HG03135 (cell line): ENCODE data around the gene FGF12.

ENCODE experiments used
- ATAC-seq: cut with Tn5 transposase; IDR thresholded peaks from one replicate; pipeline ENCODE4 v1.9.1; 2021; ENCODE audit warnings: mild to moderate bottlenecking, moderate library complexity; ENCODE audit not compliant: unreplicated experiment

FGF12 gene

DNA sequence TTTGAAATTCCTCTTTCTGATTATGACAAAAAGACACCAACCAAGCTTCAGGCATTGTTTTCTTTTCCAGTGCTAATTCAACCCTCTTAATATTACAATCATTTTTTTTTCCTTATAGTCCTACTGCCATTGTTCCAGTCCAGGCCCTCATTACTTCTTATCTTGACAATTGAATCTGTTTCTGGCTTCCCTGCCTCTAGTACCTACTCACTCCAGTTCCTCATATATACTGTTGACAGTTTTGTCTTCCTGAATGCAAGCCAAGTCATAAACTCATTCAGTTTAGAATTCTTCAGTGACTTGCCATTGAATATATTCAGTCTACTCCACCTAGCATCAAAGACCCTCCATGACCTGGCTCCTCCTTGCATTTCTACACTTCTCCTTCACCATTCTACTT, 507.4 kb downstream of the FGF12 start:
- ATAC-seq, result no peak

DNA sequence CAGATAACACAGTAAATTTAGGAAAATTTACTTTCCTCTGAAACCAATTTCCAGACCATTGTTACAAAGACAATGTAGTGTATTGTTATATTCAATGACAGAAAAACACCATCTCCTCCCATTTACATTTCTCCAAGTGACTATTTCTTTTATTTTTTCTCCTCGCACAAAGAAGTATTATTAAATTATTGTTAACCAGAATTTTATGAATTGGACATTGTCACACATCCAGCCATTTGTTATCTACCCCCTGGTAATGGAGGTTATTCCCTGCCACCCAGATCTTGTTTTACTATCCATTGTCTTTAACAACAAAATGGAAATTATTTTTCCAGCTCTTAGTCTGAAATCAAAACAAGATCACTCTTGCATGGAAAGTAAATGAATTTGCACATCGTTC, 511.3 kb downstream of the FGF12 start:
- no peak for ATAC-seq

DNA sequence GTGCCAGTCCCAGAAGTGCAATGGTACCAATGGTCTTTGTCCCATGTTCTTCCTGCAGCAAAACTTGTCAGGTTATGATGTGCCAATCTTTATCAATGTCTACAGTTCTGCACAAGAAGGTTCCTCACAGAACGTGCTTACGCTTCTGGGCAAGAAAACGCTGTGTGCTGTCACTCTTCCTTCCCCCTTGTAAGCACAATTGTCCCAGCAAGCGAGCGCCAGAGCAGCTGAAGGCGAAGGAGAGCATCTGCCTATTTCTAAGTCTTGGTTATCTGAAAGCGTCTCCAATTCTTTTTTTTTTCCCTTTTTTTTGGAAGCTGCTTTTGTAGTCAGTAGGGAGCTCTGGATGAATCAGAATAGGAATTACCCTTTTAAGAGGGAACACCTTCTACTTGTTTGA, 514.4 kb downstream of the FGF12 start:
- ATAC-seq, result no peak

DNA sequence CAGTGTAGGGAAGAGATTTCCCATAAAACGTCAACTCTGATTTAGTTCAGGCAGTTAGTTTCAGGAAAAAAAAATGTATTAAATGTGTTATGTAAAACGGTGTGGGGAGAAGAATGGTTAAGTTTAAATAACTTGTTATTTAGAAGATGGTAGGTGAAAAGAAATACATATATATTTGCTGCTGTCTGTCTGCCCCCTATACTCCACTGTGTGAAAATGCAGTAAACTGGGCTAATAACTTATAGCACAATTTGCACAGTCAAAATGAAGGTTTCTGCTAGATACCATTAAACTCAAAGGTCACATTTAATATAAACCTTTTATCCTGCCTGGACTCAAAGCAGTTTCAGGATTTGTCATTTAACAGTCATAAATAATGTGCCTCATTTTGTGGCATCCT, 515.0 kb downstream of the FGF12 start:
- no peak for ATAC-seq

DNA sequence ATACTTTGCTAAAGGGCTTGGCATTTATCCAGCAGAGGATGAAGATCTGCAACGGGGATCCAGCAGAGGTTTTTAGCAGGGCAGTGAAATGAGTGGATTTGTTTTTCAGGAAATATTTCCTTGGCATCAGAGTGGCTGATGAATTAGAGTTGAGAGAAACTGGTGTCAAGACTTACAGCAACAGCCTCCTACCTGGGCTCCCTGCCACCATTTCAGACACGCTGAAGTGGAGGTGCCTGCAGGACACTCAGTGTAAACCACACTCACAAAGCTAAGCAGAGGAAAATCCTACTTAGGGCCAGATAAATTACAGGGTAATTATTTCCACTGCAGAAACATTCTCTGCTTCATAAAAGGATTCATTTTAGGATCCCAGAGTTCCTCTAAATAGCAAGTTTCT, 519.7 kb downstream of the FGF12 start:
- no peak for ATAC-seq

DNA sequence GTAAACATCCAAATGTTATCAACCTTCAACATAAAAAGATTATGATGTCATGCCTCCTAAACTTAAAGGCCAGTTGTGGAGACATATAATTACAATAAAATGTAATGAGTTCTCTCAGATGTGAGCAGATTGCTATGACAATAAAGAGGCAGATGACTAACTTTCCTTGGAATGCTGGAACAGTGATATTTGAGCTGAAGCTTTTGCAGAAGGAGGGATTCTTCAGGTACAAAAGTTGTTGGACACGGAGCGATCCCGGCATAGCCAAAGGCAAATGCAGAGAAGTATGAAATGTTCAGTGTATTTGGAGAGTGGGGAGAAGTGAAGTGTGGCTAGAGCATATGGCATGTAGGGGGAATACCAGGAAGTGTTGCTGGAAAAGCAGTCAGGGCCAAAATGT, 520.1 kb downstream of the FGF12 start:
- no peak for ATAC-seq

DNA sequence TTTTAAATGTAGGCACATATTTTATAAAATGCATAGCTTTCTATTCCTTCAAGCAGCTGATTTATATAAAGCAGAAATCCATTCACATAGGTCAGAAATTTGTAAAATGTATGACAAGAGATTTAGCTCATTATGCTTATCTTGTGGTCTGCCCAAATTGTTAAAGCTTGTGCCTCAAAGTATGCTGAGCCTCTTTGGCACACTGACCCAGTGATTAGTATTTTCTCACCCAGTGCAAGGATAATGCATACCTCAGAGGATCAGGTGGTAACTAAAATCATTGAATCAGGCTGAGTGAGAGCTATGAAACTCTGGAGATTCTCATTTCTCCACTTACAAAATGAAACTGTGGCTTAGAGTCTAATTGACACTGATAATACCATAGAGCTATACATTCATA, 533.3 kb downstream of the FGF12 start:
- no peak for ATAC-seq

DNA sequence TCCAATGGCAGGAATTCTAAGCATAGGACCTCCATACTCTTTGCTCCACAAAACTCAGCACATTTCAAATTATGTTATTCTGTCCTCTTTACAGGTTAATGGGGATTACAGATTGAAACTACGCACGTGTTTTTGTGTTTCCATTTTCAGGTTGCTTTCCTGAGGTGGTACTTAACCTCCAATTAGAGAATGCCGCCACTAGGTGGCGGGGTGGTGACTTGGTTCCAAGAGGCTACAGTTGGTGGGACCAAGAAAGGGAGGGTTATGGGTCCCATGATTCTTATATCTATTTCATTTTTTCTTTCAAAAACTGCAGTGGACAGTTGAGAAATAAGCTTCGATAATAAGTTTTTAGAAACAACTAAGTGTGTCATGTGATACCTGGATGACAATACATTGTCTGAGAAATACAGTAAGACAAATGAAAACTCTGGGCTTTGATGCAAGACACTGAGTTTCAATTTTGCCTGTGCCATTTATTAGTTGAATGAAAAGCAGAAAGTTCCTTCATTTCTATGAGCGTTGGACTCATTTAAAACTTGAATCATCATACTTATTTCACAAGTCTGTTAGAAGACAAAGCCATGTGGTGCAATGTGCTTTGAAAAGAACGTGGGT, 539.0 kb downstream of the FGF12 start:
- peak; percentile 95 for ATAC-seq

DNA sequence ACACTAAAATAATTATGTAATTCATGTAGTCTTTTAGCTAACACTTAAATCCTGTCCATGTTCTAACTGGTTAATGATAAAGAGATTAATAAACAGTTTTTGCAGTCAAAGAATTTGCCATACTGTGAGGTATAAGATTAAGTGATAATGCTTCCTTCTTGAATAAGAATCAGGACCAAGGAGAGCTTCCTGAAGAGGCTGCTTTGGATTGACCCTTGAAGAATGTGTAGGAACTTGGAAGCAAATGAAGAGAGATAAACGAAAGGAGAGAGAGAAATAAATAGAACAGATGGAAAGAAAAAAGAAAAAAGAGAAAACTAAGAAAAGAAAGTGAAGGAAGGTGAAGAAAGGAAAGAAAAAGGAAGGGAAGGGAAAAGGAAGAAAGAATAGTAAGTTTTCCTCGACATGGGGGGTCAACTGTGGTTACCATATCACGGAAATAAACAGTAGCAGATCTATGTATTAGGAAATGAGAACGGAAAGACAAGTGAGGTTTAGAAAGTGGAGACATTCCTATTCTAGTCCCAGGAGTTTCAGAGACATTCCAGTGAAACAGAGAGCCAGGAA, 539.8 kb downstream of the FGF12 start:
- no peak for ATAC-seq

DNA sequence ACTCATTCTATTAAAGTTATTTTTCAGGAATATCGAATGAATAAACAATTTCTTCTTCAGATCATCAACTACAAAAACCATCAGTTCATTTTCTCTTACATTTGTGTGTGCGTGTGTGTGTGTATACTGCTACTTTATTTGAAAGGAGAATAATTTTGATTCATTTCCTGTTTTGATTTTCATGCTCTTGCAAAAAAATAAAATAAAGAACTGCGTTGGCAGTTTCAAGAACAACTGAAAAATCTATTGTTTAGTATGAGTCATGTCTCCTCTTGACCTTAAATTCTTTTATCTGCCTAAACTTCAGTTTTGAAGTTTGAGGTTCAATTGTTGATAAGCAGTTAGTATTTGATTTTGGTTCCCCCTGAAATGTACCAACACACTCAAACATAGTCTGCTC, 540.8 kb downstream of the FGF12 start:
- ATAC-seq, result no peak

DNA sequence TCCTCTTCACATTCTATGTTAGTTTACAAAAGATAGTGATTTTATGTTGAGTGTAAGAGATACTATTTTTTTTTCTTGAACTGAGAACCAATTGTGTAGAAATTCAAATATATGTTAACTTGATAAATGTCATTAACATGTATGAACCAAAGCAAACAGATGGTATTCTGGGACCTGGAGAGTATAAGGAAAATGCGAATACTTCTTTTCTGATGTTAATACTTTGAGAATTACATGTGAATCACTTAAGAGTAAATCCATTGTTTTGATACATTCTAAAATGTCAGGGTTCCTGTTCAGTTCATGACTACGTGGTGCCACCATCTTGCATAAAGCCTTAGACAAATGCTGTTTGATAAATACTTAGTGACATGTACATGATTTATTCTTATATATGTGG, 541.3 kb downstream of the FGF12 start:
- no peak for ATAC-seq

DNA sequence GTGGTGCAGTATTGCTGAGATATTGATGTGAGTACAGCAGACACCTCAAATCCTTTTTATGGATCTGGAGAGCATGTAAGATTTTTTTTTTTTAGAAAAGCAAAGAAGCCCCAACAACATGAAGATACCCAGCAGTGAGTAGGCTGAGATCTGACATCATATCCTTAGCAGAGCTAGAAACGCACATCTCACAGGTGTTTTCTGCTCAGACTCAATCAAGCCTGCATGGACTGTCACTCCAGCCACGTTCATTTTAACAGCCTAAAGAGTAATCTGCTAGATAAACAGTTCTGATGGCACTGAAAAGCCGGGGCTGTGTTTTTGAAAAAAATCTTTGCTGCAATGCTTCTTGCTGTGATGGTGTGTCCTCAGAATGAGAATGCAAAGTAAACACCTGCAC, 544.2 kb downstream of the FGF12 start:
- ATAC-seq, result no peak

DNA sequence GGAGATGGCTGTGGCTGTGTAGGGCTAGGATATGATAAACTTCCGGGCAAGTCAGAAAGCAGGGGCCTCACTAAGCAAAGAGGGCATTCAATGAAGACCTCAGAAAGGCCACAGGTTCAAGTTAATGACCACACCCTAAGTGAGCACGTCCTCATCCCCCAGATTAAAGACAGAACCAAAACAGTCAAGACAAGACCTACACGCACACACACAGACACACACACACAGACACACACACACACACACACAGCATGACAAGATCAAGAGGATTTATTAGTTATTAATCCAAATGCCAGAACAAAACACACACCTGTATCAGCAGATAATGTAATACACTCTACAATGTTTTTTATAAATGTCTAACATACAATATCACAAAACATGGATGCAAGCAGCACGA, 546.2 kb downstream of the FGF12 start:
- ATAC-seq, result no peak

DNA sequence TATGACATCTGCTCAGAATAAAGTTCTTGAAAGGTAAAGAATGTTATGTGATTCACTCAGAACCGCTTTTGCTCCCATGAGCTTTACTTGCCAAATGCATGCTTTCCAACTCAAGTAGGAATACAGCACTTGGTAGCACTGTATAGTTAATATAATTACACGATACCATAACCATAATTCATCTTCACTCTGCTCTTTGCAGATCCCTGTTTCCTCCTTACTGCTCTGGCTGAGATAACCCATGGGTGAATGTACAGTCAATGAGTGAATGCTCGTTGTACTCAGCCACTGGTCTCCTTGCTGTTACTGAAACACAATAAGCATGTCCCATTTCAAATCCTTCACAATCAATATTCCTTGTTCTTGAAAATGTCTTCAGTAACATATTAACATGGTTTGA, 550.0 kb downstream of the FGF12 start:
- ATAC-seq, result no peak

DNA sequence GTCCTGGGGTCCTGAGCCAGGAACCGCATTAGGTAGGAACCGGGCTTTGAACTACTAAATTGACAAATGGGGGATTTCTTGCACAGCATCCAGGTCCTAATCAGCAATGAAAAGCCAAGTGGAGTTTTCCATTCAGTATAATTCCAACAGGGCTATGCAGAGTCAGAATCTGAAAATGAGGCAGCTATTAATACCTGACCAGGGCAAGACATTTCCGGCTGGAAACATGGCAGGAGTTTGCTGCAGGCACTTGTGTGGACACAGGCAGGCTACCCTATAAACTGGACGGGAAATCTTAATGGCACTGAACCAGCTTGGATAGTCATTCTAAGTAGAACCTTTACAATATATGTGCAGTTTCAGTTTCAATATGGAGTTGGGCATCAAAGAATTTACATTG, 553.1 kb downstream of the FGF12 start:
- ATAC-seq, result no peak

DNA sequence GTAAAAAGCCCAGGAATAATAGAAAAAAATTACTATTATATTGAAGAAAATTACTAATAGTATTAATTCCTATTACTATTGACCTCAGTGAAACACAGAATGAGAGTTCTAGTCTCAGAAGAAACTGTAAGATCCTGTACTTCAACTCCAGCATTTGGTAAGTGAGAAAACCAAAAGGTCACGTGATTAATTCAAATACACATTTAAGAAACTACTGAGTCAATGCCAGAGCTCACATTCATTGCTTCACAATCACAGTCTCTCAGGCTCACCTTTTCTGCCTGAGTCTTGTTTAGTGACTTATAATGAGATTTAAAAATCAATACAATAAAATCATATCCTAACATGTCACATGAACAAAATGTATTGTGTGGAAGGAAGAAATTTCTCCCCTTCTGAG, 556.1 kb downstream of the FGF12 start:
- no peak for ATAC-seq

DNA sequence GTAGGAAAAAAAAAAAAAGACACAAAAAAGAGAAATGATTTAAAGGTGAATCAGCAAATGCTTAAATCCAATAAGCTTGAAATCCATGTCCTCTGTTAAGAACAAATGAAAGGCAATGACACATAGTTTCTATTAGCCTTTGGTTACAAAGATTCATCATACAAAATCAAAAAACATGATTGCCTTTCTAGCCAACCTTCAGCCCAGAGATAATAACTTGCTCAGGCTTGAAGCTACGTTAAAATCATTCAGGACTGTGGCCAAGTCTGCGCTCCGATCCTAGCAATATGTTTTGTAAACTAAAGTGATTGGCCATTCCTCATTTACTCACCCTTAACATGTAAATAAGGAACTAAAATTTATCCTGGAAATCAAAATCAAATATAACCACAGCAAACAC, 556.7 kb downstream of the FGF12 start:
- no peak for ATAC-seq

DNA sequence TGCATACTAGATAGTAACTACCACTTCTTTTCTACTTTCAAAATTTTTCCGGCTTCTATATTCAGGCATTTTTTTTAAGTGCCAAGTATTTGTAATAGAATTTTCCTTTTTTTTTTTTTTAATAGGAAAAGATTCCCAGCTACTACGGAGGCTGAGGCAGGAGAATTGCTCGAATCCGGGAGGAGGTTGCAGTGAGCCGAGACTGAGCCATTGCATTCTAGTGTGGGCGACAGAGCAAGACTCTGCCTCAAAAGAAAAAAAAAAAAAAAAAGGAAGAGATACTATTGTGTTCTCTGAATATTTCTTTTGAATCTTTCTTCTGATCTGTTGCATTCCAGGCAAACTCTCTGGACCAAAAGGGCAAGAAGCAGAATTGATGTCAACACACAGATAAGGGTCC, 557.3 kb downstream of the FGF12 start:
- ATAC-seq, result no peak

DNA sequence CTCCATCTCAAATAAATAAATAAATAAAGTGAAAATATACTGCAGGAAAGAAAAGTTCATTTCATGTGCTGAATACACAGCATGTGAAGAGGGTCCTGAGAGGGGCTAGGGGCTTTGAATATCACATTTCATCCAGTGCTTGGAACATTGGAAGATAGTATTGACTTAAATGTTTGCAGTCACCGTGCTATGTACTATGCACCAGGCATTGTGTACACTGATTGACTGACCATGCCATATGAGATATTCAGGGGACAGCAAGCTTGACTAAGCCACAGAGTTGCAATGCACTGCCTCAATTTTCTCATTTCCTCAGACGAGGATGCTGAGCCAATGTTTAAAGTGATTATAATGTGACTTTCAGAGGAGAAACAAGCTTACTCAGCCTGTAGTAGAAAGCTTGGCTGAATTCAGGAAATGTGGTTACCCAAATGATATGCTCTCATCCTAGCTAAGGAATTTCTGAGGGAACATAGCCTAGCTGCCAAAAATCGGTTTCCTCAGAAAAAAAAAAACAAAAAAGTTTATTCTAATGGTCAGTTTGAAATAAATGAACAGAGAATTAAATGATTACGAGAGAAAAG, 557.9 kb downstream of the FGF12 start:
- ATAC-seq, result no peak

DNA sequence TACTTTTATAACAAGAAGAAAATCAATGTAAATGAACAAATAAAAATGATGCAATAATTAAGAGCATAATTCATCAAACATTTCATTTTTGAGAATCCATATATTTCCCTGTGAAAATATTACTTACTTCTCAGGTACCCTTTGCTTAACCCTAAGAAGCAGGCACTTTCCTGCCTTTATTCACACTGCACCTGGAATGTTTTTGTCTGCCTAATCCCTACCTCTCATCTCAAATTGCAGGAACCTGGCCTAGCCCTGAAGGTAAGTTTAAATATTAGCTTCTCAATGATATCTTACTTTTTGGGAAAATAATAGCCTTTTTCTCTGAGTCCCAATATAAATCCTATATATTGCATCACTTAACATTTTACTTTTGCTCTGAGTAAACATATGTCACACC, 559.1 kb downstream of the FGF12 start:
- ATAC-seq, result no peak

DNA sequence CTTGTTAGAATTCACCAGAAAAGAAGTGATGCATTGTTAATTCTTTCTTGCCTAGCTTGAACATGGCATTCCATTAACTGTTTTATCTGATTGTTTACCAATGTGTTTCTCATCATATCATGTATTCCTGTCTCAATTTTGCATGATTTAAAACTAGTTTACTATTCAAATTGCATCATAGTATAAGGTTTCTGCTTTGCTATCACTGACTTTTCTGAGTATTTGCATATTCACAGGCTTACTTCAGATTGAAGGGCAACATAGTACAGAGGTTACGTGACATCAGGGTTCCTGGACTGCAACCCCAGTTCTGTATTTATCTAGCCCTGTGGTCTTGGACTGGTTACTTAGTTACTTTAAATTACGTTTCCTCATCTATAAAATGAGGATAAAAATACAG, 561.8 kb downstream of the FGF12 start:
- no peak for ATAC-seq

DNA sequence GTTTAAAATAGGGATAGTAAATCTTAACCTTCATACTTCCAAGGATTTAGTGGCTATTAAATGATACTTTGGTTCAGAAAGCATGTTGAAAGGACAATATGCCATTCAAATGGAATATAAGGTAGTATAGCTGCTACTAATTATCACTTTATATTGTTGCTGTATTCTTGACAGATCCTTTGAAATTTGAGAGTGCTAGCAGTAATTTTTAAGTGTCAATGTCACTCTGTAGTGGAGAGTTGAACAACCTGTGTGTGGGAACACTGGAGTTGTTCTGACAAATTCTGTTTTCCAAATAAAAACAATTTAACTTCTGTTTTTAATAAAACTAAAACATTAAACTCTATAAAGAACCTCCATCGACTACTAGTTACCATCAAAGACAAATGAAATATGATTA, 565.7 kb downstream of the FGF12 start:
- ATAC-seq, result no peak

DNA sequence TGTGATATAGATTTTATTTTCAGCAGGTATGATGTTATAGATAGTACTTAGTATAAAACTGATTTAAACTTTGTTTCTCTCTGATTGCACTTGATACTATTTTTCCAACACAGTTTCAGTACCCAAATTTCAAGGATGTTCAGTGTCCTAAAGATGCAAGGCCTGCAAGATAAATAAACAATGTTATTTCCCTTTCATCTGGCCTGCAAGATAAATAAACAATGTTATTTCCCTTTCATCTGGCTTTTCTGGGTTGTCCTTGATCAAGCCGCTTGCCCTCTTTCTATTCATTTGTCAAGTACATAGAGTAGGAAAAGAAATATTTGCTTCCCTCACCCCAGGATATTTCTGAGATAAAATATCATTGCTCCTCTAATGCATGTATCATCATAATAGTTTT, 571.0 kb downstream of the FGF12 start:
- no peak for ATAC-seq
